H1 (cell line): ENCODE measurements around the gene YIPF7. TPM values are rescaled to one million over a fixed set of nuclear protein-coding genes. Genes with fewer than 3 reads are reported as not detected.

ENCODE experiments used
- CTCF ChIA-PET: fragments of 300-600 bp; sonication (Branson Sonifier 250); formaldehyde crosslinking; loops from one replicate; lab custom pipeline; 2021; ENCODE audit not compliant: partially characterized antibody; lab: Charles Lee
- POLR2A ChIA-PET: fragments of 300-600 bp; sonication (Branson Sonifier 250); formaldehyde crosslinking; loops from one replicate; lab custom pipeline; 2021; ENCODE audit warnings: inconsistent platforms; ENCODE audit not compliant: partially characterized antibody; lab: Charles Lee
- DNase-seq, 2 experiments: peaks; one replicate each; pipeline versions ENCODE4 v3.0.0 to v3.0.0-alpha.2; 2010 to 2022; ENCODE audit warnings: low spot score in 2 of 2, low read depth in 1 of 2, mixed read lengths in 1 of 2
- FAIRE-seq: peaks from 2 replicates; lab custom pipeline; 2011; peaks lifted over from hg19 to GRCh38; lab: Jason Lieb, UNC
- H2AFZ ChIP-seq: 2 replicates; pipeline ENCODE4 v1.8.1; 2012; ENCODE audit warnings: low read length, inconsistent platforms
- H2AK5ac ChIP-seq: 2 replicates; pipeline ENCODE4 v1.6.1; 2013; ENCODE audit warnings: low read depth, low read length
- H2BK120ac ChIP-seq: replicated peaks from 2 replicates; pipeline ENCODE3; 2013; ENCODE audit warnings: low read depth, low read length, inconsistent platforms
- H2BK12ac ChIP-seq: 2 replicates; pipeline ENCODE4 v1.6.1; 2013; ENCODE audit warnings: low read depth, low read length
- H2BK15ac ChIP-seq: 2 replicates; pipeline ENCODE4 v1.6.1; 2013; ENCODE audit warnings: low read length
- H2BK20ac ChIP-seq: 2 replicates; pipeline ENCODE4 v1.6.1; 2013; ENCODE audit warnings: low read length
- H2BK5ac ChIP-seq: 2 replicates; pipeline ENCODE4 v1.6.1; 2013; ENCODE audit warnings: low read depth, low read length
- H3K14ac ChIP-seq: 2 replicates; pipeline ENCODE4 v1.6.1; 2013; ENCODE audit warnings: inconsistent platforms; ENCODE audit not compliant: insufficient read length
- H3K18ac ChIP-seq: 2 replicates; pipeline ENCODE4 v1.6.1; 2013; ENCODE audit warnings: low read length; ENCODE audit errors: extremely low read depth
- H3K23ac ChIP-seq: 2 replicates; pipeline ENCODE4 v1.6.1; 2013; ENCODE audit warnings: inconsistent platforms; ENCODE audit not compliant: insufficient read length
- H3K23me2 ChIP-seq: 2 replicates; pipeline ENCODE4 v1.6.1; 2013; ENCODE audit warnings: low read depth, low read length
- H3K27ac ChIP-seq: 2 replicates; pipeline ENCODE4 v1.6.1; 2011; ENCODE audit warnings: low read depth, low read length, inconsistent platforms
- H3K27me3 ChIP-seq, 4 experiments: replicated peaks in 1 of 4; 1 replicate in 1 of 4; 2 replicates in 3 of 4; pipeline versions ENCODE4 v1.6.1 to v1.8.1; 2011 to 2013; ENCODE audit warnings: low read length in 3 of 4, mild to moderate bottlenecking in 3 of 4, inconsistent platforms in 2 of 4, mixed read lengths in 2 of 4, moderate library complexity in 1 of 4; ENCODE audit not compliant: control insufficient read depth in 3 of 4, insufficient read depth in 3 of 4; ENCODE audit errors: extremely low read depth in 1 of 4
- H3K36me3 ChIP-seq, 4 experiments: 2 replicates each; pipeline versions ENCODE4 v1.6.1 to v1.8.1; 2011 to 2013; ENCODE audit warnings: mild to moderate bottlenecking in 4 of 4, low read length in 3 of 4, moderate library complexity in 2 of 4, control low read depth in 1 of 4, inconsistent platforms in 1 of 4; ENCODE audit not compliant: insufficient read depth in 4 of 4, control insufficient read depth in 2 of 4
- H3K4ac ChIP-seq: replicated peaks from 2 replicates; pipeline ENCODE3; 2013; ENCODE audit warnings: low read length, low read depth, mixed read lengths, inconsistent platforms; ENCODE audit not compliant: insufficient read length
- H3K4me1 ChIP-seq, 4 experiments: replicated peaks in 1 of 4; 1 replicate in 1 of 4; 2 replicates in 3 of 4; pipeline versions ENCODE4 v1.6.1 to v1.8.1; 2011 to 2013; ENCODE audit warnings: low read length in 3 of 4, inconsistent platforms in 2 of 4, mixed read lengths in 1 of 4; ENCODE audit not compliant: insufficient read depth in 4 of 4, control insufficient read depth in 3 of 4
- H3K4me2 ChIP-seq, 2 experiments: 2 replicates each; pipeline versions ENCODE4 v1.6.1 to v1.8.1; 2011 to 2013; ENCODE audit warnings: low read depth in 2 of 2, low read length in 2 of 2, control low read depth in 1 of 2, inconsistent platforms in 1 of 2, mild to moderate bottlenecking in 1 of 2; ENCODE audit not compliant: insufficient read depth in 1 of 2
- H3K4me3 ChIP-seq, 4 experiments: fragments of 200-600, 300-600 bp in 1 of 4; sonication (generic), shearing (Covaris generic), sonication (Bioruptor Twin) in 1 of 4; 2 replicates each; pipeline versions ENCODE4 v1.5.1 to v1.8.1; 2011 to 2016; ENCODE audit warnings: low read length in 4 of 4, low read depth in 3 of 4, control low read depth in 2 of 4, inconsistent platforms in 2 of 4, mild to moderate bottlenecking in 2 of 4, mixed read lengths in 1 of 4, moderate library complexity in 1 of 4; ENCODE audit not compliant: insufficient read depth in 2 of 4; ENCODE audit errors: extremely low read depth in 1 of 4
- H3K56ac ChIP-seq: replicated peaks from 2 replicates; pipeline ENCODE3; 2013; ENCODE audit warnings: low read depth, mild to moderate bottlenecking, mixed read lengths, low read length, inconsistent platforms; ENCODE audit not compliant: insufficient read length
- H3K79me1 ChIP-seq: 2 replicates; pipeline ENCODE4 v1.6.1; 2013; ENCODE audit warnings: low read depth, low read length, control low read depth
- H3K79me2 ChIP-seq, 2 experiments: 2 replicates each; pipeline versions ENCODE4 v1.6.1 to v1.8.1; 2012 to 2013; ENCODE audit warnings: low read length in 2 of 2, mild to moderate bottlenecking in 2 of 2, inconsistent platforms in 1 of 2; ENCODE audit not compliant: insufficient read depth in 2 of 2, control insufficient read depth in 1 of 2
- H3K9ac ChIP-seq, 4 experiments: replicated peaks in 1 of 4; 1 replicate in 1 of 4; 2 replicates in 3 of 4; pipeline versions ENCODE4 v1.6.1 to v1.8.1; 2011 to 2013; ENCODE audit warnings: low read depth in 3 of 4, low read length in 3 of 4, control low read depth in 2 of 4, mild to moderate bottlenecking in 2 of 4, moderate library complexity in 2 of 4, inconsistent platforms in 1 of 4; ENCODE audit errors: extremely low read depth in 1 of 4
- H3K9me3 ChIP-seq, 2 experiments: 2 replicates each; pipeline versions ENCODE4 v1.6.1 to v1.8.1; 2012 to 2013; ENCODE audit warnings: mild to moderate bottlenecking in 2 of 2, moderate library complexity in 2 of 2, control low read depth in 1 of 2, inconsistent platforms in 1 of 2, low read depth in 1 of 2, low read length in 1 of 2, mixed read lengths in 1 of 2; ENCODE audit not compliant: insufficient read depth in 2 of 2
- H4K20me1 ChIP-seq, 2 experiments: replicated peaks in 1 of 2; 2 replicates each; pipeline versions ENCODE3 to v1.8.1; 2011 to 2013; ENCODE audit warnings: inconsistent platforms in 2 of 2, low read length in 2 of 2, mild to moderate bottlenecking in 1 of 2; ENCODE audit not compliant: insufficient read depth in 2 of 2, control insufficient read depth in 1 of 2
- H4K5ac ChIP-seq: 2 replicates; pipeline ENCODE4 v1.6.1; 2013; ENCODE audit warnings: low read length, low read depth, mixed read lengths, inconsistent platforms; ENCODE audit not compliant: insufficient read length
- H4K8ac ChIP-seq: 2 replicates; pipeline ENCODE4 v1.8.0; 2013; ENCODE audit warnings: mild to moderate bottlenecking, moderate library complexity, low read length, inconsistent platforms; ENCODE audit not compliant: insufficient read depth; ENCODE audit errors: extremely low read depth
- H4K91ac ChIP-seq: replicated peaks from 2 replicates; pipeline ENCODE3; 2013; ENCODE audit warnings: low read length, mixed read lengths, inconsistent platforms; ENCODE audit not compliant: insufficient read length
- CBX5 ChIP-seq: fragments of 300-800, 300-1000 bp; sonication (generic); IDR thresholded peaks from 2 replicates; pipeline ENCODE4 v1.7.1; 2016; ENCODE audit warnings: antibody characterized with exemption, low read length, low read depth
- CTCF ChIP-seq, 3 experiments: IDR thresholded peaks; 1 replicate in 2 of 3; 2 replicates in 1 of 3; pipeline versions ENCODE4 v1.5.1 to v1.6.1; 2011; ENCODE audit warnings: low read length in 3 of 3, mild to moderate bottlenecking in 3 of 3, inconsistent platforms in 2 of 3, low read depth in 1 of 3, moderate library complexity in 1 of 3; ENCODE audit not compliant: insufficient read depth in 1 of 3; ENCODE audit errors: control extremely low read depth in 1 of 3
- EGR1 ChIP-seq: IDR thresholded peaks from 2 replicates; pipeline ENCODE4 v1.6.1; 2011; ENCODE audit warnings: low read depth, low read length, borderline replicate concordance
- RAD21 ChIP-seq, 2 experiments: IDR thresholded peaks in 1 of 2; conservative IDR thresholded peaks in 1 of 2; 2 replicates each; pipeline ENCODE4 v1.6.1; 2011; ENCODE audit warnings: low read depth in 2 of 2, low read length in 2 of 2, improper control_type of control experiment in 1 of 2, inconsistent platforms in 1 of 2, mild to moderate bottlenecking in 1 of 2, moderate library complexity in 1 of 2
- SIX5 ChIP-seq: IDR thresholded peaks from 2 replicates; pipeline ENCODE4 v1.6.1; 2011; ENCODE audit warnings: mild to moderate bottlenecking, low read depth, low read length
- TAF7 ChIP-seq: optimal IDR thresholded peaks from 2 replicates; pipeline ENCODE3; 2011; ENCODE audit warnings: low read depth, mild to moderate bottlenecking, inconsistent platforms, low read length, moderate library complexity, borderline replicate concordance
- WGBS, 2 experiments: shearing (Covaris generic) in 1 of 2; methylation state at CpG; one replicate each; pipeline versions ENCODE4 v1.1.6 to v1.1.7; 2013 to 2015; ENCODE audit warnings: low lambda C conversion rate in 2 of 2, mixed read lengths in 2 of 2, inconsistent platforms in 1 of 2, low coverage in 1 of 2, missing lambda C conversion rate in 1 of 2; ENCODE audit not compliant: insufficient replicate concordance in 2 of 2, insufficient coverage in 1 of 2, insufficient read length in 1 of 2; ENCODE audit errors: extremely low coverage in 1 of 2, missing lambda C conversion rate in 1 of 2; 5-methylcytosine and 5-hydroxymethylcytosine counted together
- polyA plus RNA-seq, 7 experiments: library from polyadenylated mRNA; depleted of rRNA in 3 of 7; stranded (reverse) in 5 of 7; unstranded in 2 of 7; fragments of >200 nt in 5 of 7; fragments of 200-250 nt in 2 of 7; gene quantifications; 1 replicate in 5 of 7; 2 replicates in 1 of 7; 4 replicates in 1 of 7; pipeline versions ENCODE4 v1.2.1 to v1.2.3, GENCODE V29; 2011 to 2013; ENCODE audit warnings: missing spikeins in 2 of 7, mixed read lengths in 2 of 7
- total RNA-seq: library from RNA; stranded (reverse); fragmentation: NEBNext Ultra II Directional; extraction: Animal tissue kit (Norgen Biotek cat#: 25700); gene quantifications from 2 replicates; pipeline ENCODE4 v1.2.1, GENCODE V29; 2021

The YIPF7 gene
- total and polyA plus RNA-seq, 2 of the 8 experiments (the other 6 are each of a cell fraction or from before 2014, with no cell fraction given) = not detected

GRCh38 chr4:44583393-44583792 lies 68.0 kb downstream of the YIPF7 start:
- Histone ChIP-seq H3K18ac (no peak overlapping the region), H2BK12ac (no peak overlapping the region), H3K4me3 (no peak overlapping the region), H4K5ac (no peak overlapping the region), H3K79me1 (no peaks in the 10 kb centered on the region), H3K4ac (no peak overlapping the region), H2BK15ac (no peak overlapping the region), H4K91ac (no peak overlapping the region), H2AFZ (no peak overlapping the region), H3K4me2 (no peak overlapping the region), H4K20me1 (no peaks in the 10 kb centered on the region), H3K9ac (no peak overlapping the region), H3K4me1 (no peaks in the 10 kb centered on the region), H3K14ac (no peak overlapping the region), H3K36me3 (no peaks in the 10 kb centered on the region; a peak in 1 of 8 replicates), H3K56ac (no peak overlapping the region), H3K27ac (no peak overlapping the region)
- POLR2A ChIA-PET = no interaction called here
- peak; percentile 82 for FAIRE-seq
- TF ChIP-seq EGR1 = peak; percentile 33; the same call in 1 of the 2 replicates
- peak in 2 of 3 experiments; percentile 44 to 62; a peak in 2 of 4 replicates for TF ChIP-seq CTCF (IDR thresholded peaks at IDR 0.05; ENCODE audit: control extremely low read depth in 1 of 3, insufficient read depth in 1 of 3, low read depth in 1 of 3, low read length in 3 of 3)
- TF ChIP-seq TAF7 = no peak
- no peak for TF ChIP-seq CBX5
- peak; percentile 58 to 63 for TF ChIP-seq RAD21 (IDR thresholded peaks at IDR 0.05 in 1 of 2, conservative IDR thresholded peaks at IDR 0.05 in 1 of 2; ENCODE audit: low read depth in 2 of 2, low read length in 2 of 2)
- no peak for TF ChIP-seq SIX5
- TF ChIP-seq, all 59 proteins: peak for 3
- H3K23ac ChIP-seq = no peak overlapping the region
- CTCF ChIA-PET = interaction anchor here (0.6 to 3.4 kb wide), 28 partner anchors 8 to 1452 kb away, joined by 3 to 17 read pairs (median 4); partner anchors contain the start of gene KCTD8
- no peaks in the 10 kb centered on the region for H3K9me3 ChIP-seq
- H3K23me2 ChIP-seq = no peaks in the 10 kb centered on the region
- no peaks in the 10 kb centered on the region for H3K79me2 ChIP-seq
- H2BK5ac ChIP-seq = no peak overlapping the region
- DNase-seq = peak in 1 of 2 experiments; percentile 45
- H4K8ac ChIP-seq = no peak overlapping the region; the same call in 1 of the 2 replicates
- H2BK120ac ChIP-seq = no peak overlapping the region
- no peak overlapping the region for H2BK20ac ChIP-seq
- WGBS, 2 experiments = 89% methylated on average over 3 of the region's 3 CpGs; no CpG with 5 or more reads in 1 of the 2 experiments
- no peak overlapping the region for H2AK5ac ChIP-seq
- H3K27me3 ChIP-seq = no peaks in the 10 kb centered on the region
